ENCODE data around the gene PYGO2. TPM values are rescaled to one million over a fixed set of nuclear protein-coding genes. Genes with fewer than 3 reads are reported as not detected.
"Not testable (repeated sequence)": the region's sequence is repeated elsewhere in the genome, so short reads cannot be mapped to it uniquely, and the experiment has no call there.

Gene PYGO2
- total RNA-seq, 4 donors from 2014 or later: 14.4 to 18.8 (median 17.5) TPM

DNA sequence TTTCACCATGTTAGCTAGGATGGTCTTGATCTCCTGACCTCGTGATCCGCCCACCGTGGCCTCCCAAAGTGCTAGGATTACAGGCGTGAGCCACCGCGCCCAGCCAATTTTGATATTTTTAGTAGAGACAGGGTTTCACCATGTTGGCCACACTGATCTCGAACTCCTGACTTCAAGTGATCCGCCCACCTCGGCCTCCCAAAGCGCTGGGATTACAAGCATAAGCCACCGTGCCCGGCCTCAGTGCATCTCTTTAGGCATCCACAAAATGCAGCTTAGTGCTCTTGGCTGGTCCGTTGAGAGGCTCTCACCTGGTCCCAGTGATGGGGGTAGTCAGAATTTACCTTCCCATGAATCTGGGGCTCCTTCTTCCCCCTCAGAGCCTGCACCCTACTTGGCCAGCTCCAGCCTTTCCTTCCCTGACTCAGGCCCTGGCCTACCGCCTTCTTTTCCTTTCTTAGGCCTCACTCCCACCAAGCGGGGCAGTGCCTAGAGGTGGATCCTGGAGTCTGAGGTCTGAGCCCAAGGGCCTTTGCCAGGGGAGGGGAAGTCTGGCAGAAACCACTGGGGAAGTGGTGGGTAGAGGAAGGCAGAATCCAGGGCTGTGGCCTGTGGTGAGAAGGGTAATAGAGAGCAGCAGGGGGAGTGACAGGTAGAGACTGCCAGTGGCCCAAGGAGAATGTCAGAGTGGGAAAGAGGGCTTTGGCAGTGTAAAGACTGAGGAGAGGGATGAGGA lies 35.6 kb upstream of the PYGO2 start:
- intact Hi-C loops (cut with DNase I): loop anchor here (5.0 kb wide), 1 partner anchor 35 kb away; the partner anchor contains the start of gene PYGO2
- no peak for DNase-seq
- peaks cover 0 to 14% (median 0%) of the 10 kb centered on the region in 3 donors for H3K36me3 ChIP-seq
- peaks cover 18 to 47% (median 20%) of the 10 kb centered on the region in 3 donors for H3K4me1 ChIP-seq
- H3K4me3 ChIP-seq: no peak overlapping the region
- no peaks in the 10 kb centered on the region for H3K27me3 ChIP-seq
- TF ChIP-seq CTCF (IDR thresholded peaks at IDR 0.05): no peak
- TF ChIP-seq POLR2A (IDR thresholded peaks at IDR 0.05): no peak
- WGBS, 2 donors: 81 to 87% methylated on average over 7 to 10 of the region's 15 CpGs
- H3K27ac ChIP-seq: no peak overlapping the region
- H3K9me3 ChIP-seq: no peaks in the 10 kb centered on the region

GRCh38 chr1:154995301-154995983 lies 33.9 kb upstream of the PYGO2 start:
- H3K27me3 ChIP-seq, DNase-seq, H3K27ac ChIP-seq, H3K9me3 ChIP-seq, H3K4me3 ChIP-seq: not testable (repeated sequence)
- H3K4me1 ChIP-seq: peaks cover 18 to 47% (median 20%) of the 10 kb centered on the region in 3 donors
- intact Hi-C loops (cut with DNase I): loop anchor here (5.0 kb wide), 1 partner anchor 33 kb away; the partner anchor contains the start of gene PYGO2
- WGBS, 2 donors: 63 to 66% methylated on average over 13 of the region's 13 CpGs
- H3K36me3 ChIP-seq: peaks cover 0 to 31% (median 0%) of the 10 kb centered on the region in 3 donors
- TF ChIP-seq CTCF (IDR thresholded peaks at IDR 0.05): peak in 4 of 6 experiments; percentile 14 to 45 (median 34)

DNA sequence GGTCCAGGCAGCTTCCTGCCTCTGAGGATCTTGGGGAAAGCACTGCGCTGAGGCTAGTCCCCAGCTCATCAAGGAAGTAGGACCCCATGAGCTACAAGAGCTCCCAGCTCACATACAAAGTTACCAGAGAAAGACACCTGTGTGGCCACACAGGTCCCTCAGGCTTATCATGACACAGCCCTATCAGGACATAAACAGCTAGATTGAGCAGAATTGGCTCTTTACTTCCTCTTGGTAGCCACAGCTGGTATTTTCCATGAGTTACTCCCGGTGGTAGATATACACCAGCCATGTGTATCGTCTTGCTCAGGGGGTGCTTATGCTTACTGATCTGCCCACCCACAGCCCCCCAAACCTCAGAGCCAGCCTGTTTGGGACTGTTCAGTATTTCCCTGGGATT lies 33.0 kb upstream of the PYGO2 start:
- Histone ChIP-seq H3K4me3 (no peak overlapping the region), H3K4me1 (peaks cover 11 to 41% (median 11%) of the 10 kb centered on the region in 3 donors), H3K27ac (peak overlapping the region in 1 of 4 donors; percentile 13), H3K9me3 (no peaks in the 10 kb centered on the region), H3K36me3 (peaks cover 2 to 39% (median 7%) of the 10 kb centered on the region in 3 donors), H3K27me3 (no peaks in the 10 kb centered on the region)
- no peak for TF ChIP-seq CTCF (IDR thresholded peaks at IDR 0.05)
- intact Hi-C loops (cut with DNase I): no loop called here
- WGBS, 2 donors: 54 to 75% methylated on average over 3 of the region's 3 CpGs
- no peak for DNase-seq

- no peaks in the 10 kb centered on the region for H3K9me3 ChIP-seq
- H3K36me3 ChIP-seq: peaks cover 5 to 43% (median 10%) of the 10 kb centered on the region in 3 donors
- peaks cover 7 to 41% (median 8%) of the 10 kb centered on the region in 3 donors for H3K4me1 ChIP-seq
- H3K27me3 ChIP-seq: no peaks in the 10 kb centered on the region
- intact Hi-C loops (cut with DNase I): no loop called here
- 20 to 33% methylated on average over 1 of the region's 1 CpG for whole genome bisulfite sequencing, 2 donors
- H3K27ac ChIP-seq: peak overlapping the region in 1 of 4 donors; percentile 13
- no peak overlapping the region for H3K4me3 ChIP-seq
- no peak for DNase-seq
- TF ChIP-seq CTCF (IDR thresholded peaks at IDR 0.05) (no peak), POLR2A (IDR thresholded peaks at IDR 0.05) (no peak)
Observed at GRCh38 chr1:154994269-154994587, 32.6 kb upstream of the PYGO2 start.
